Measurements from ENCODE around the gene KCNJ15. TPM values are rescaled to one million over a fixed set of nuclear protein-coding genes. Genes with fewer than 3 reads are reported as not detected.
"Not testable (repeated sequence)": the region's sequence is repeated elsewhere in the genome, so short reads cannot be mapped to it uniquely, and the experiment has no call there.

KCNJ15 gene
- total RNA-seq, 1 donor, result under 0.01 TPM

DNA sequence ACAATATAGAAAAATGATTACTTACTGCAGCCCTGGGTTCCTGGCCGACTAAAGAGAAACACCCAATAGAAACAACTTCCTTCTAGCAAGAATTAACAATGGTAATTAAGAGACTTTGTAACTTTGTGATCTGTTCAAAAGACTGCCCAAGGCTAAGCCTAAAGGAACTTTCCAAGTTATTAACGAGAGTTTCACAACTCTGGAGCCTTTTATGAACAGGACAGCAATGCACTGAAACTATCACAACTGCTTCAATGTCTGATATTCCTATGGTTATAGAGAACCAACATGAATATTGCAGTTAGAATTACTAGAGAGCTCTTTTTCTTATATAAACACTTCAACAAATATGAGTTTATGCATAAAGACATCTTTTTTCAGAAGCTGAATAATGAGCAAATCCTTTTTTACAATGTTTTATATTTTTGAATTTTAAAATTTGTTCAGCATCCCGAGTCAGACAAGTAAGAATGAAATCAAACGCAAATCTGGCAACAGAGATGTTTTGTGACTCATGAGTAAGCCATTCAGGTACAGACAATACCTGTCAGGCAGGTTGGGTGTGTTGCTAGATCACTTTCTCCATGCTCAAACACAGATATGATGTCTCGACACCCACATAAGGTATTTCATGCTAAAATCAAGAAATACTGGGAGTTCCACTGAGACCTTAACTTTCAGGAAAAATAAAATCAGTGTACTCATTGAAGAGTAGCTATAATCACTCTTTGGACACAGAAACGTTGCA lies 22.2 kb upstream of the KCNJ15 start:
- no peak for DNase-seq (ENCODE audit: low read depth)
- H3K4me3 ChIP-seq (ENCODE audit: low read depth, low read length), result no peak overlapping the region
- TF ChIP-seq, protein P1, sequence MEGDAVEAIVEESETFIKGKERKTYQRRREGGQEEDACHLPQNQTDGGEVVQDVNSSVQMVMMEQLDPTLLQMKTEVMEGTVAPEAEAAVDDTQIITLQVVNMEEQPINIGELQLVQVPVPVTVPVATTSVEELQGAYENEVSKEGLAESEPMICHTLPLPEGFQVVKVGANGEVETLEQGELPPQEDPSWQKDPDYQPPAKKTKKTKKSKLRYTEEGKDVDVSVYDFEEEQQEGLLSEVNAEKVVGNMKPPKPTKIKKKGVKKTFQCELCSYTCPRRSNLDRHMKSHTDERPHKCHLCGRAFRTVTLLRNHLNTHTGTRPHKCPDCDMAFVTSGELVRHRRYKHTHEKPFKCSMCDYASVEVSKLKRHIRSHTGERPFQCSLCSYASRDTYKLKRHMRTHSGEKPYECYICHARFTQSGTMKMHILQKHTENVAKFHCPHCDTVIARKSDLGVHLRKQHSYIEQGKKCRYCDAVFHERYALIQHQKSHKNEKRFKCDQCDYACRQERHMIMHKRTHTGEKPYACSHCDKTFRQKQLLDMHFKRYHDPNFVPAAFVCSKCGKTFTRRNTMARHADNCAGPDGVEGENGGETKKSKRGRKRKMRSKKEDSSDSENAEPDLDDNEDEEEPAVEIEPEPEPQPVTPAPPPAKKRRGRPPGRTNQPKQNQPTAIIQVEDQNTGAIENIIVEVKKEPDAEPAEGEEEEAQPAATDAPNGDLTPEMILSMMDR (IDR thresholded peaks at IDR 0.05; ENCODE audit: insufficient read depth, low read depth, low read length), result no peak

DNA sequence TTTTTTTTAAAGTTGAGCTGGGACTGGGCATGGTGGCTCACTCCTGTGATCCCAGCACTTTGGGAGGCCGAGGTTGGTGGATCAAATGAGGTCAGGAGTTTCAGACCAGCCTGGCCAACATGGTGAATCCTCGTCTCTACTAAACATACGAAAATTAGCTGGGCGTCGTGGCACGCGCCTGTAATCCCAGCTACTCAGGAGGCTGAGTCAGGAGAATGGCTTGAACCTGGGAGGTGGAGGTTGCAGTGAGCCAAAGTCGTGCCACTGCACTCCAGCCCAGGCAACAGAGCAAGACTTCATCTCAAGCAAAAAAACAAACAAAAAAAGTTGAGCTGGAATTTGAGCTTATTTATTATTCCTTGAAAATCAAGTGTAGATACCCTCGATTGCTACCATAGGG lies 21.5 kb upstream of the KCNJ15 start:
- H3K4me3 ChIP-seq (ENCODE audit: low read depth, low read length); DNase-seq (ENCODE audit: low read depth): not testable (repeated sequence)

DNA sequence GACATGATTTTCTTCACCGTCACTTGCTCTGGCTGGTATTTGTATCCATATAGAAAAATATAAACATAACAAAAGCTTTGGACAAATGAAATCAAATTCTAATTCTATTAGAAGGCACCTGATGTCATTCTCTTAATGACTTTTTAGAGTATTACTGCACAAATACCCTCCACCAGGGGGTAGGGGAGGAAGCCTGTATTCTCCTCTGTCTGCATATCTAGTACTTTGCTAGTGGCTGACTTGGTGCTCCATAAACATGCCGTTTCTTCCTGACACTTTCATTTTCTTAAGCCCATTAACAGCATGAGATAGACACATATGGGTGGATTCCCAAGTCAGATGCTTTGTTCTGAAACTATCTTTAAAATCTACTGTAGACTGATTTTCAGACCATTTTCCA lies 20.6 kb upstream of the KCNJ15 start:
- TF ChIP-seq, protein P1 (IDR thresholded peaks at IDR 0.05; ENCODE audit: insufficient read depth, low read depth, low read length), result peak; percentile 60
- no peak overlapping the region for H3K4me3 ChIP-seq (ENCODE audit: low read depth, low read length)
- DNase-seq (ENCODE audit: low read depth), result peak; percentile 66

DNA sequence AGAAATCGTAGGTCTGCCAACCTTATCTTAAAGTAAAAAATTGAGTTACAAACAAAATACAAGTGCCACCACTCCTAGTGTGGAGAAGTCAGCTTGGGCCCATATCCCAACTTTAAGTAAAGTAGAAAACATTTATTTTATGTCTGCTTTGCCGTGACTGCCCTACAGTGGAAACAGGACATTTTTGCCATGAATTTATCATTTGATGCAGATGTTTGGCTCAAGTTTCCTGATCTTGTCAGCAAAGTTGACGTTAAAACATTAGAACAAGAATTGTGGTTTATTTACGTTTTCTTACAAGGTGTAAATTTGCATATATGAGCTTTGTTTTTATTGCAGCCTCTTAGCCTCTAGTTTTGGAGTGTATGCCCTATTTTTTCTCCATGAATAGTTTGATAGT lies 17.1 kb upstream of the KCNJ15 start:
- no peak overlapping the region for H3K4me3 ChIP-seq (ENCODE audit: low read depth, low read length)
- no peak for DNase-seq (ENCODE audit: low read depth)
- TF ChIP-seq, protein P1 (IDR thresholded peaks at IDR 0.05; ENCODE audit: insufficient read depth, low read depth, low read length), result no peak

DNA sequence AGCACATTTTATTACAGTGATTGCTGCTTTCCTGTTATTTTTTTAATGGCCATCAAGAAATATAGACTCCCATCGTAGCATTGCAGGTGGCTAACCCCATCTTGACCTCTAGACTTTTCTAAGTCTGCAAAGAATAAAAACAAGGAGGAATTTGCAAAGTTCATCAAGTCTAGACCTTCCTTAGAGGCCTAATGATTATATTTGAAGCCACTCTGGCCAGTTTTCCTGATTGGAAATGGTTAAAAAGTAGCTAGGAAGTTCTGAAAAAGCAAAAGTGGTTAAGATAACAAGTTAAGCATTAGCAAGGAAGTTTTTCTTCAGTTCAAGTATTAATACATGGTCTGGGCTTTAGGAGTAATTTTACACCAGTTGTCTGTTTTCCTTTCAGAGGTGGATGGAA lies 16.7 kb upstream of the KCNJ15 start:
- TF ChIP-seq, protein P1 (IDR thresholded peaks at IDR 0.05; ENCODE audit: insufficient read depth, low read depth, low read length), result no peak
- DNase-seq (ENCODE audit: low read depth), result no peak
- H3K4me3 ChIP-seq (ENCODE audit: low read depth, low read length), result no peak overlapping the region

DNA sequence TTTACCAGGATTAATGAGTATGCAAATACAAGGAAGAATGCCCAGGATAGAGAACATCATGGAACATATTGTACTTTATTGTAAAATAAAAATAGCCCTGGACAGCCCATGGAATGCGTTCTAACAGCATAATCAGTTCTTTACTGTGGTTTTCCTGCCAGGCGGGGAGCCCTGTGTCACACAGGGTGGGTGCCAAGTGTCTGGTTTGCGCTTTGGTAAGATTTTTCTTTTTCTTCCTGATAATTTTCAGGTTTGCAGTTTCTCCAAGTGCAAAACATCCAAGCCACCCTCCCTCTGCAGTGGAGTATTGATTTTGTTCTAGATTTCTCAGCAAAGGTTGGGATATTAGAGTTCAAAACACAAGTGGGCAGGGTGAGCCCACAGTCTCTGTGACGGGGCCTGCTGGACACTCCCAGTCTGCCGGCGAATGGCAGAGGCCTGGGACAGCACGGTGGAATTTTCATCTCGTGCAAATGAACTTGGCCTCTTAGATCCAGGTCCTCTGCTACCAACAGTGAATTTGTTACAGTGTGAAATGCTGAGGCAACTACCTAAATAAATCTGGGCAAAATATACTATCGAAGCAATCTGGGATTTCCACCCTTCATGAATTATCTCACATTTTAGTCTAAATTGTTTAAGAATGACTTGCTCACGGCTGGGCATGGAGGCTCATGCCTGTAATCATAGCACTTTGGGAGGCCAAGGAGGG lies 15.6 kb upstream of the KCNJ15 start:
- no peak overlapping the region for H3K4me3 ChIP-seq (ENCODE audit: low read depth, low read length)
- DNase-seq (ENCODE audit: low read depth), result peak; percentile 30
- TF ChIP-seq, protein P1 (IDR thresholded peaks at IDR 0.05; ENCODE audit: insufficient read depth, low read depth, low read length), result no peak

DNA sequence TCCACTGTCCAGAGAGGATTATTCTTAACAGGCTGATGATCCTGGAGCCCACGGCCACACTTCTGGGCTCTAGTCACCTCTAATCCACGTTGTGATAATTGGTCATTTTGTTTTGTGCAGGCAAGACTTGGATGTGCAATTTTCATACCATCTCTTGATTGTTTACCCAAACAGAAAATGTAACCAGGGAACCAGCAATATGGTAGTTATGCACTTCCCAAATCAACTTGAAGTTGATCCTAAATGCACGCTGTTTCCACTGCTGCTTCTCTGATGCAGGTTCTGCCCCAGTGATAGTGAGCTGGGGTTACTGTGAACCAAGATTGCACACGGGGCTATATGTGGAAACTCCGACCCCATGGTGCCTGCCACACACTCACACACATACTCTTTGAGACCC lies 14.7 kb upstream of the KCNJ15 start:
- no peak for DNase-seq (ENCODE audit: low read depth)
- TF ChIP-seq, protein P1 (IDR thresholded peaks at IDR 0.05; ENCODE audit: insufficient read depth, low read depth, low read length), result no peak
- H3K4me3 ChIP-seq (ENCODE audit: low read depth, low read length), result no peak overlapping the region

Data from fibroblast of villous mesenchyme (primary cell).